Testis (tissue), 2 donors: ENCODE measurements around the gene ARHGEF39.

ENCODE experiments used
- CTCF ChIP-seq, 3 experiments: fragments of 450-650 bp in 2 of 3; fragments of 200-600 bp in 1 of 3; sonication (generic) in 1 of 3; IDR thresholded peaks; one replicate each; pipeline ENCODE4 v1.5.1; 2016 to 2019; ENCODE audit warnings: antibody characterized with exemption in 3 of 3, mild to moderate bottlenecking in 2 of 3, moderate library complexity in 1 of 3
- POLR2A ChIP-seq: fragments of 450-650 bp; IDR thresholded peaks from one replicate; pipeline ENCODE4 v1.6.1; 2017; ENCODE audit warnings: antibody characterized with exemption, mild to moderate bottlenecking, moderate library complexity

- TF ChIP-seq CTCF (IDR thresholded peaks at IDR 0.05) (no peak), POLR2A (no peak)
These were observed 22.3 kb upstream of the ARHGEF39 start for GRCh38 chr9:35687306-35687705.
